Measurements from ENCODE around the gene SMAP1.

SMAP1 gene

GRCh38 chr6:70820778-70821177 lies 153.1 kb downstream of the SMAP1 start:
- H3K27me3 Mint-ChIP-seq (ENCODE audit: low read depth, poor library complexity), result no peaks in the 10 kb centered on the region
- no peaks in the 10 kb centered on the region for H3K4me1 Mint-ChIP-seq
- no peak for TF ChIP-seq CTCF (IDR thresholded peaks at IDR 0.05)
- H3K9me3 Mint-ChIP-seq, result no peaks in the 10 kb centered on the region
- DNase-seq, result no peak
- no peak overlapping the region for H3K4me3 Mint-ChIP-seq
- no peak overlapping the region for H3K27ac Mint-ChIP-seq
- no peaks in the 10 kb centered on the region for H3K36me3 Mint-ChIP-seq (ENCODE audit: low read depth)

- no peaks in the 10 kb centered on the region for H3K4me1 Mint-ChIP-seq
- no peak overlapping the region for H3K27ac Mint-ChIP-seq
- H3K27me3 Mint-ChIP-seq (ENCODE audit: low read depth, poor library complexity), result no peaks in the 10 kb centered on the region
- DNase-seq, result no peak
- TF ChIP-seq CTCF (IDR thresholded peaks at IDR 0.05), result no peak
- H3K9me3 Mint-ChIP-seq, result no peaks in the 10 kb centered on the region
- H3K36me3 Mint-ChIP-seq (ENCODE audit: low read depth), result no peaks in the 10 kb centered on the region
- H3K4me3 Mint-ChIP-seq, result no peak overlapping the region
Observed at GRCh38 chr6:70821751-70822150, 154.1 kb downstream of the SMAP1 start.

GRCh38 chr6:70823651-70824050 lies 156.0 kb downstream of the SMAP1 start:
- no peak for TF ChIP-seq CTCF (IDR thresholded peaks at IDR 0.05)
- Mint-ChIP-seq H3K4me3 (no peak overlapping the region), H3K27ac (no peak overlapping the region), H3K27me3 (ENCODE audit: low read depth, poor library complexity) (no peaks in the 10 kb centered on the region), H3K36me3 (ENCODE audit: low read depth) (no peaks in the 10 kb centered on the region), H3K9me3 (no peaks in the 10 kb centered on the region), H3K4me1 (no peaks in the 10 kb centered on the region)
- DNase-seq, result no peak

GRCh38 chr6:70831427-70831826 lies 163.7 kb downstream of the SMAP1 start:
- H3K9me3 Mint-ChIP-seq, result no peaks in the 10 kb centered on the region
- H3K36me3 Mint-ChIP-seq (ENCODE audit: low read depth), result no peaks in the 10 kb centered on the region
- no peaks in the 10 kb centered on the region for H3K4me1 Mint-ChIP-seq
- DNase-seq, result no peak
- no peak for TF ChIP-seq CTCF (IDR thresholded peaks at IDR 0.05)
- H3K27ac Mint-ChIP-seq, result no peak overlapping the region
- no peak overlapping the region for H3K4me3 Mint-ChIP-seq
- no peaks in the 10 kb centered on the region for H3K27me3 Mint-ChIP-seq (ENCODE audit: low read depth, poor library complexity)

GRCh38 chr6:70834520-70834919 lies 166.8 kb downstream of the SMAP1 start:
- no peak for TF ChIP-seq CTCF (IDR thresholded peaks at IDR 0.05)
- Mint-ChIP-seq H3K27ac (no peak overlapping the region), H3K9me3 (no peaks in the 10 kb centered on the region), H3K4me3 (no peak overlapping the region), H3K36me3 (ENCODE audit: low read depth) (no peaks in the 10 kb centered on the region), H3K4me1 (peaks cover 11% of the 10 kb centered on the region), H3K27me3 (ENCODE audit: low read depth, poor library complexity) (no peaks in the 10 kb centered on the region)
- DNase-seq, result no peak

GRCh38 chr6:70838907-70839285 lies 171.2 kb downstream of the SMAP1 start:
- no peak overlapping the region for H3K4me3 Mint-ChIP-seq
- no peak for TF ChIP-seq CTCF (IDR thresholded peaks at IDR 0.05)
- H3K4me1 Mint-ChIP-seq, result peaks cover 12% of the 10 kb centered on the region
- H3K27ac Mint-ChIP-seq, result peak overlapping the region; percentile 43
- H3K27me3 Mint-ChIP-seq (ENCODE audit: low read depth, poor library complexity), result no peaks in the 10 kb centered on the region
- DNase-seq, result no peak
- no peaks in the 10 kb centered on the region for H3K9me3 Mint-ChIP-seq
- H3K36me3 Mint-ChIP-seq (ENCODE audit: low read depth), result no peaks in the 10 kb centered on the region
